CD8-positive, alpha-beta memory T cell (primary cell): Measurements from ENCODE around the gene OOSP1. TPM values are rescaled to one million over a fixed set of nuclear protein-coding genes. Genes with fewer than 3 reads are reported as not detected.
A peak's percentile ranks its signal among the peaks of the same experiment; 100 is the strongest.

ENCODE experiments used
- CTCF ChIA-PET: fragments of 350-600 bp; sonication (Branson Sonifier 250); formaldehyde crosslinking; loops from one replicate; lab custom pipeline; 2021; ENCODE audit warnings: antibody characterized with exemption; lab: Charles Lee
- POLR2A ChIA-PET: fragments of 350-600 bp; sonication (Branson Sonifier 250); formaldehyde crosslinking; loops from one replicate; lab custom pipeline; 2021; ENCODE audit warnings: antibody characterized with exemption; lab: Charles Lee
- DNase-seq, 5 donors: peaks; one replicate each; pipeline versions ENCODE4 v3.0.0 to v3.0.0-alpha.2; 2020 to 2022; ENCODE audit warnings: mixed read lengths in 1 of 5
- H3K27ac ChIP-seq: one replicate; pipeline ENCODE4 v1.7.0; 2013; ENCODE audit warnings: low read depth, mild to moderate bottlenecking, low read length, moderate library complexity
- H3K27me3 ChIP-seq: 2 replicates; pipeline ENCODE4 v1.7.0; 2013; ENCODE audit warnings: low read length, mild to moderate bottlenecking; ENCODE audit not compliant: insufficient read depth, poor library complexity, severe bottlenecking
- H3K36me3 ChIP-seq: 2 replicates; pipeline ENCODE4 v1.7.0; 2013; ENCODE audit warnings: mild to moderate bottlenecking, low read length, moderate library complexity; ENCODE audit not compliant: insufficient read depth
- H3K4me1 ChIP-seq: 2 replicates; pipeline ENCODE4 v1.7.0; 2013; ENCODE audit warnings: mild to moderate bottlenecking, low read length, moderate library complexity; ENCODE audit not compliant: insufficient read depth
- H3K4me3 ChIP-seq: 2 replicates; pipeline ENCODE4 v1.7.0; 2013; ENCODE audit warnings: mild to moderate bottlenecking, low read length
- H3K9me3 ChIP-seq: 2 replicates; pipeline ENCODE4 v1.7.0; 2013; ENCODE audit warnings: mild to moderate bottlenecking, low read length
- H3K27ac Mint-ChIP-seq, 8 donors: one replicate each; pipeline ENCODE4 v1.8.0; 2020 to 2021; ENCODE audit warnings: mixed read lengths in 8 of 8, mild to moderate bottlenecking in 6 of 8, inconsistent platforms in 3 of 8, moderate library complexity in 3 of 8
- H3K27me3 Mint-ChIP-seq, 2 donors: one replicate each; pipeline ENCODE4 v1.8.0; 2020 to 2021; ENCODE audit warnings: mixed read lengths in 2 of 2, mild to moderate bottlenecking in 1 of 2, moderate library complexity in 1 of 2
- H3K36me3 Mint-ChIP-seq, 3 donors: one replicate each; pipeline ENCODE4 v1.8.0; 2020 to 2021; ENCODE audit warnings: mixed read lengths in 3 of 3, inconsistent platforms in 1 of 3, mild to moderate bottlenecking in 1 of 3
- H3K4me1 Mint-ChIP-seq, 3 donors: one replicate each; pipeline ENCODE4 v1.8.0; 2020 to 2021; ENCODE audit warnings: mixed read lengths in 3 of 3, inconsistent platforms in 1 of 3, mild to moderate bottlenecking in 1 of 3
- H3K4me3 Mint-ChIP-seq, 7 donors: one replicate each; pipeline ENCODE4 v1.8.0; 2020 to 2021; ENCODE audit warnings: mixed read lengths in 7 of 7, mild to moderate bottlenecking in 6 of 7, moderate library complexity in 4 of 7, inconsistent platforms in 2 of 7
- H3K9me3 Mint-ChIP-seq, 5 donors: one replicate each; pipeline ENCODE4 v1.8.0; 2020 to 2022; ENCODE audit warnings: mixed read lengths in 5 of 5, mild to moderate bottlenecking in 3 of 5, moderate library complexity in 2 of 5, inconsistent platforms in 1 of 5
- polyA plus RNA-seq: library from polyadenylated mRNA; unstranded; fragments of 300-500 nt; fragmentation: Illumina TruSeq; gene quantifications from one replicate; pipeline ENCODE4 v1.2.3, GENCODE V29; 2021
- total RNA-seq, 2 experiments: library from RNA; stranded (reverse); gene quantifications; one replicate each; pipeline ENCODE4 v1.2.3, GENCODE V29; 2021

OOSP1 gene, protein sequence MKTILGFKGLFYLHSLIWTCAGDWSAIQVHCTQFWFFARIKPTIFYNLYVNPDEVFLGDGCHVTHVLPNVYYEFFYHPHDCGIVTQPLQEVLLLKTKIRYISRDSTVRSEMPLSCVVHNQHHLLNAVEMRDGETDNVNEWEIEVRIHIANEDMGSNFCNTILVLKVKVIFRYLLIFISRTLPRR
- total RNA-seq (under 1 TPM in 1 of 2 experiments, not detected in 1; 0.28 TPM), polyA plus RNA-seq (not detected)

DNA sequence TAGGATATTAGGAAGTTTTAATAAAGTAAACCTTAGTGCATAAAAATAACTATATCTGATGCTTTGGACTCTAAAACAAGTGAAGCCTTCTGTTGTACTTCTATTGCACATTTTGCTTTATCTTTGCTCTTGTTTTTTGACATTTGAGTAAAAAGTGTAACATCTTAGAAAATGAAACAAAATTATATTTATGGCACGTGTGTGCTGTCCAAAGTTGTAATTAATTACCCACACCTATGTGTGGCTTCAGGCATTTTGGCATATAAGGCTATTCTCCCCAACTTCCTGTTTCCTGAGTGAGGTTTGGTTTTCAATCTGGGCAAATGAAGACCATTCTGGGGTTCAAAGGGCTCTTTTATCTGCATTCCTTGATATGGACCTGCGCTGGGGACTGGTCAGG is at the start of gene OOSP1:
TSS of gene OOSP1 (plus strand) at position 301 of the 400 bp plus-strand sequence. CDS start at position 324, 23 bp downstream.
- H3K27ac ChIP-seq: no peak within 1 kb of the TSS
- no peaks in the 10 kb centered on the region for H3K36me3 ChIP-seq
- no peaks in the 10 kb centered on the region for H3K27me3 ChIP-seq
- no peak within 1 kb of the TSS for H3K4me3 ChIP-seq
- Mint-ChIP-seq H3K27me3 (peaks cover 16 to 29% of the 10 kb centered on the region in 2 donors), H3K4me3 (no peak within 1 kb of the TSS), H3K36me3 (no peaks in the 10 kb centered on the region), H3K9me3 (peaks cover 0 to 3% (median 0%) of the 10 kb centered on the region in 5 donors), H3K4me1 (no peaks in the 10 kb centered on the region), H3K27ac (peak within 1 kb of the TSS in 1 of 8 donors; percentile 8)
- H3K9me3 ChIP-seq: no peaks in the 10 kb centered on the region
- no peaks in the 10 kb centered on the region for H3K4me1 ChIP-seq
- CTCF ChIA-PET: no interaction called here
- no peak for DNase-seq
- POLR2A ChIA-PET: no interaction called here

- DNase-seq: no peak
- CTCF ChIA-PET: no interaction called here
Measured at GRCh38 chr11:59891781-59892181, 46.5 kb upstream of the OOSP1 start.

DNA sequence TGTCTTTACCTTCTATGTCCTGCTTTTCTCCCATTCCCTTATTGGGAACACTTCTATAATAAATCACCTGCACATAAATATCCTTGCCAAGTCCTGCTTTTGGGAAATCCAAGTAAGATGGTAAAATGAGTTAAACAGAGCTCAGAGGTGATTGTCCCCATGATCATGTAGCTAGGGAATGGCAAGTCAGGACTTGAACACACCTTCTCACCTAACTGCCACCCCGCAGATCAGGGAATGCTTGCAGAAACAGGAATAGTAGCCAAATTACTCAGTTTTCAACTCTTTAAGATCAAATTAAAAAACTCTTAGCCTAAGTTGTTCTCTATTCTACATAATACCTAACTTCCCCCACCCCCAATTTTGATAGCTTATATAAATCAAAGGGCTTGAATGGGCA is 43.6 kb upstream of the OOSP1 start:
- ChIA-PET CTCF (no interaction called here), POLR2A (no interaction called here)
- Histone ChIP-seq H3K9me3 (peaks cover 3% of the 10 kb centered on the region), H3K4me3 (no peak overlapping the region), H3K4me1 (no peaks in the 10 kb centered on the region), H3K36me3 (no peaks in the 10 kb centered on the region), H3K27me3 (peaks cover 6% of the 10 kb centered on the region), H3K27ac (no peak overlapping the region)
- Mint-ChIP-seq H3K36me3 (peaks cover 0 to 4% (median 0%) of the 10 kb centered on the region in 3 donors), H3K27ac (no peak overlapping the region), H3K4me1 (no peaks in the 10 kb centered on the region), H3K4me3 (no peak overlapping the region), H3K27me3 (peaks cover 5 to 31% of the 10 kb centered on the region in 2 donors), H3K9me3 (peaks cover 9 to 16% (median 14%) of the 10 kb centered on the region in 5 donors)
- no peak for DNase-seq

More at GRCh38 chr11:59891781-59892181, 46.5 kb upstream of the OOSP1 start:
- Histone ChIP-seq H3K4me1 (no peaks in the 10 kb centered on the region), H3K36me3 (no peaks in the 10 kb centered on the region), H3K27me3 (peaks cover 6% of the 10 kb centered on the region), H3K27ac (no peak overlapping the region), H3K4me3 (no peak overlapping the region), H3K9me3 (peaks cover 3% of the 10 kb centered on the region)
- peaks cover 0 to 7% (median 4%) of the 10 kb centered on the region in 3 donors for H3K36me3 Mint-ChIP-seq
- no peak overlapping the region for H3K27ac Mint-ChIP-seq
- peaks cover 28 to 41% (median 35%) of the 10 kb centered on the region in 5 donors for H3K9me3 Mint-ChIP-seq
- H3K4me1 Mint-ChIP-seq: no peaks in the 10 kb centered on the region
- POLR2A ChIA-PET: no interaction called here
- no peak overlapping the region for H3K4me3 Mint-ChIP-seq
- peaks cover 7 to 34% of the 10 kb centered on the region in 2 donors for H3K27me3 Mint-ChIP-seq

DNA sequence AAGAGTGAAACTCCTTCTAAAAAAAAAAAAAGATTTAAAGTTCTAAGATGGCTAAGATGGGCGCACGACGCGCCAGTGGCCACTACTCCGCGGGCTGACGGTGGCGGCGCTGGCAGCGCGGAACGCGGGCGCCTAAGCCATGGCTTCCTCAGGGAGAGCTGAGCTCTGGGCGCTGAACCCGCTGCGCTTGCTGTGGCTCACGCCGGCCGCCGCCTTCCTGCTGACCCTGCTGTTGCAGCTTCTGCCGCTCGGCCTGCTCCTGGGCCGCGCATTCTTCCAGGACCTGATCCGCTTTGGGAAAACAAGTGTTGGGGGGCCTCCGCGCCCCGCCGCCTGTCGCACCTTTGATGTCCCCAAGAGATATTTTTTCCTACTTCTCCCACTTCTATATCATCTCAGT is 40.2 kb upstream of the OOSP1 start:
- CTCF ChIA-PET: no interaction called here
- peaks cover 4 to 31% of the 10 kb centered on the region in 2 donors for H3K27me3 Mint-ChIP-seq
- POLR2A ChIA-PET: no interaction called here

DNA sequence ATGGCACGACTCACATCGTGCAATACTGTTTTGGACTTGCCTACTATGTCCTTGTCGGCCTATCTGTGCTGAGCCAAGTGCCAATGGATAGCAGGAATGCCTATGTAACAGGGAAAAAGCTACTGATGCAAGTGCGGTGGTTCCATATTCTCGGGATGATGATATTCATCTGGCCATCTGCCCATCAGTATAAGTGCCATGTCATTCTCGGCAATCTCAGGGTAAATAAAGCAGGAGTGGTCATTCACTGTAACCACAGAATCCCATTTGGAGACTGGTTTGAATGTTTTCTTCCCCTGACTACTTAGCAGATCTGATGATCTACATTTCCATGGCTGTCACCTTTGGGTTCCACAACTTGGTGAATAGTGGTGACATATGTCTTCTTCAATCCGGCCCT is 39.6 kb upstream of the OOSP1 start:
- ChIA-PET POLR2A (no interaction called here), CTCF (no interaction called here)
- peaks cover 6% of the 10 kb centered on the region for H3K27me3 ChIP-seq
- no peaks in the 10 kb centered on the region for H3K9me3 ChIP-seq
- no peaks in the 10 kb centered on the region for H3K4me1 ChIP-seq
- Mint-ChIP-seq H3K4me3 (no peak overlapping the region), H3K4me1 (no peaks in the 10 kb centered on the region), H3K9me3 (peaks cover 0 to 5% (median 0%) of the 10 kb centered on the region in 5 donors), H3K36me3 (no peaks in the 10 kb centered on the region), H3K27ac (no peak overlapping the region), H3K27me3 (peaks cover 2 to 27% of the 10 kb centered on the region in 2 donors)
- H3K27ac ChIP-seq: no peak overlapping the region
- H3K36me3 ChIP-seq: no peaks in the 10 kb centered on the region
- DNase-seq: no peak
- no peak overlapping the region for H3K4me3 ChIP-seq

More for the DNA sequence above, 40.2 kb upstream of the OOSP1 start:
- Mint-ChIP-seq H3K4me3 (no peak overlapping the region), H3K9me3 (peaks cover 0 to 3% (median 0%) of the 10 kb centered on the region in 5 donors), H3K27ac (no peak overlapping the region), H3K4me1 (no peaks in the 10 kb centered on the region), H3K36me3 (no peaks in the 10 kb centered on the region)
- Histone ChIP-seq H3K9me3 (no peaks in the 10 kb centered on the region), H3K27me3 (peaks cover 6% of the 10 kb centered on the region), H3K27ac (no peak overlapping the region), H3K4me1 (no peaks in the 10 kb centered on the region), H3K36me3 (no peaks in the 10 kb centered on the region), H3K4me3 (no peak overlapping the region)
- DNase-seq: no peak

DNA sequence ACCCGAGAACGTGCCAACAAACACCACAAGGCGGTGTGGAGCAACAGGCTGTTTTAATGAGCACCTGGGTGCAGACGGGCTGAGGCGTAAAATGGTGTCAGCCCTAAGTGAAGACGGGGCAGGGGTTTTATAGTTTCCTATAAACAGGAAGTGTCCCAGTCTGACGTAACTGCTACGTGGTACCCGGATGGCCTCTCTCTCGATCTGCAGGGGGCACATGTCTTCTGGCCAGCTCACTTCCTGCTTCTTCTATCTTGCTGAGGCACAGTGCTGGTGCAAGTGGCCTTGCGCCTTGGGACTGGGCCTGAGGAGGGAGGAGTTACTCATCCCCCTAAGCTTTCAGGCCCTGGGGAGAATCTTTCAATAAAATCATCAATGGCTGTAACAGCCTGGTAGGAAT is 38.7 kb upstream of the OOSP1 start:
- Mint-ChIP-seq H3K4me1 (no peaks in the 10 kb centered on the region), H3K27me3 (peaks cover 2 to 18% of the 10 kb centered on the region in 2 donors), H3K4me3 (no peak overlapping the region), H3K36me3 (no peaks in the 10 kb centered on the region), H3K27ac (no peak overlapping the region), H3K9me3 (peaks cover 0 to 5% (median 0%) of the 10 kb centered on the region in 5 donors)
- CTCF ChIA-PET: no interaction called here
- H3K4me3 ChIP-seq: no peak overlapping the region
- H3K27ac ChIP-seq: no peak overlapping the region
- H3K9me3 ChIP-seq: no peaks in the 10 kb centered on the region
- H3K36me3 ChIP-seq: no peaks in the 10 kb centered on the region
- no peaks in the 10 kb centered on the region for H3K4me1 ChIP-seq
- no peak for DNase-seq
- POLR2A ChIA-PET: no interaction called here
- peaks cover 1% of the 10 kb centered on the region for H3K27me3 ChIP-seq

DNA sequence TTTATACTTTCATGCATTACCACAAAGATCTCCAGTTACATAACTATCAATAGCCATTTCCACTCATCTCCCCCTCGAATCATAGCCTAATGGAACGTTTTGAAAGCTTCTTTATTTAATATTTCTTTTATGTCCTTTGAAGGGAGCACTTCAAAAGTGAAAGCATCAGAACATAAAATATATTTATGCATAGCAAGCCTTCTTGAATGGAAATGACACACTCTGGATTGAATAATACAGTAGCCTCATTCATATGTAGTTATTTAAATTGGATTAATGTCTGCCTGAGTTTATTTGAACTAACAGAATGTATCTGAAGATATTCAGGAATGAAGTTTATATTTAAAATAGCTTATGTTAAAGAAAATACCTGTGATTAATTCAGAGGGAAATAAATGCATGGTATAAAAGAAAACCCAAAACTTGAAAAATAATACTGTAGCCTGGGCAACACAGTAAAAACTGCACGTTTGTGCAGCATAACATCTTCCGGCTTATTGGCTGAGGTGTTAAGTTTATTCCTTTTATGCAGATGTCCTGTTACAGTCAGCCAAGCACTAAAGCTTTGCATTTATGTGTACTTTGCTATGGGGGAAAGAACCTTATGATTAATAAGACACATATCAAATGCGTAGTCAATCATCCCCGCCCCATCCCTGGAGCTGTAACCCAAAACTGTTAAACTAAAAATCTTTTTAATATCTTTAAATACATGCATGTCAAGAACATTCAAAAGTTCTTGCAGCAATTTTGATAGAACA is 37.7 kb upstream of the OOSP1 start:
- CTCF ChIA-PET: interaction anchor here (0.5 kb wide), 1 partner anchor 71 kb away, joined by 3 read pairs; no protein-coding TSS in a partner anchor
- Histone ChIP-seq H3K4me1 (no peaks in the 10 kb centered on the region), H3K27ac (no peak overlapping the region), H3K27me3 (no peaks in the 10 kb centered on the region), H3K36me3 (no peaks in the 10 kb centered on the region), H3K9me3 (no peaks in the 10 kb centered on the region), H3K4me3 (no peak overlapping the region)
- DNase-seq: no peak
- Mint-ChIP-seq H3K4me1 (no peaks in the 10 kb centered on the region), H3K9me3 (peaks cover 0 to 5% (median 0%) of the 10 kb centered on the region in 5 donors), H3K27ac (no peak overlapping the region), H3K27me3 (peaks cover 2 to 10% of the 10 kb centered on the region in 2 donors), H3K4me3 (no peak overlapping the region), H3K36me3 (no peaks in the 10 kb centered on the region)
- POLR2A ChIA-PET: no interaction called here

- no peaks in the 10 kb centered on the region for H3K4me1 ChIP-seq
- Mint-ChIP-seq H3K27me3 (peaks cover 2 to 5% of the 10 kb centered on the region in 2 donors), H3K36me3 (no peaks in the 10 kb centered on the region), H3K4me1 (no peaks in the 10 kb centered on the region), H3K27ac (peak overlapping the region in 1 of 8 donors; percentile 17), H3K4me3 (no peak overlapping the region), H3K9me3 (peaks cover 0 to 5% (median 0%) of the 10 kb centered on the region in 5 donors)
- no peaks in the 10 kb centered on the region for H3K27me3 ChIP-seq
- H3K4me3 ChIP-seq: no peak overlapping the region
- POLR2A ChIA-PET: no interaction called here
- DNase-seq: no peak
- H3K9me3 ChIP-seq: no peaks in the 10 kb centered on the region
- no peak overlapping the region for H3K27ac ChIP-seq
- no peaks in the 10 kb centered on the region for H3K36me3 ChIP-seq
- CTCF ChIA-PET: no interaction called here
Measured at GRCh38 chr11:59901306-59901705, 36.9 kb upstream of the OOSP1 start.
